ENCODE data around the gene SNTB2.
A peak's percentile ranks its signal among the peaks of the same experiment; 100 is the strongest.

SNTB2 gene

GRCh38 chr16:69321080-69321479, 134.1 kb downstream of the SNTB2 start:
- no peak for DNase-seq

GRCh38 chr16:69322343-69322742, 135.4 kb downstream of the SNTB2 start:
- DNase-seq = no peak

GRCh38 chr16:69323415-69323814, 136.5 kb downstream of the SNTB2 start:
- DNase-seq = no peak

GRCh38 chr16:69324013-69324531, 137.1 kb downstream of the SNTB2 start:
- no peak for DNase-seq

GRCh38 chr16:69324585-69325253, 137.8 kb downstream of the SNTB2 start:
- DNase-seq = no peak

- no peak for DNase-seq
Measured at GRCh38 chr16:69325784-69326171, 138.8 kb downstream of the SNTB2 start.

GRCh38 chr16:69326172-69326873, 139.4 kb downstream of the SNTB2 start:
- no peak for DNase-seq

GRCh38 chr16:69327585-69328310, 140.8 kb downstream of the SNTB2 start:
- no peak for DNase-seq

GRCh38 chr16:69328854-69329316, 141.9 kb downstream of the SNTB2 start:
- DNase-seq = no peak

- DNase-seq = peak in 4 of 6 experiments; percentile 39 to 67 (median 59)
Measured at GRCh38 chr16:69329369-69330285, 142.7 kb downstream of the SNTB2 start.

GRCh38 chr16:69330286-69331109, 143.5 kb downstream of the SNTB2 start, which contains the start of gene PDF:
PDF (minus strand) TSS chr16:69330588; CDS start chr16:69330570, 18 bp downstream.
- peak; percentile 52 to 80 (median 69) for DNase-seq

GRCh38 chr16:69334696-69335095, 147.7 kb downstream of the SNTB2 start:
- no peak for DNase-seq

GRCh38 chr16:69338557-69339288, 151.8 kb downstream of the SNTB2 start:
- DNase-seq = no peak

- DNase-seq = peak; percentile 80 to 91 (median 87)
Measured at GRCh38 chr16:69339289-69340094, 152.5 kb downstream of the SNTB2 start, which contains the start of the genes COG8 and NIP7. COG8 (minus strand) TSS chr16:69339564; CDS start chr16:69339552, 12 bp downstream. NIP7 (plus strand) TSS chr16:69339772; CDS start chr16:69339830, 58 bp downstream.

GRCh38 chr16:69340095-69340644, 153.2 kb downstream of the SNTB2 start:
- no peak for DNase-seq

- DNase-seq = no peak
Measured at GRCh38 chr16:69344171-69344570, 157.2 kb downstream of the SNTB2 start.

GRCh38 chr16:69345923-69346322, 159.0 kb downstream of the SNTB2 start:
- no peak for DNase-seq

- no peak for DNase-seq
Measured at GRCh38 chr16:69346683-69347082, 159.7 kb downstream of the SNTB2 start.

GRCh38 chr16:69348222-69348621, 161.3 kb downstream of the SNTB2 start:
- DNase-seq = no peak
